ENCODE data around the gene CCNDBP1.
"Not testable (repeated sequence)": the region's sequence is repeated elsewhere in the genome, so short reads cannot be mapped to it uniquely, and the experiment has no call there.

CCNDBP1 gene

GRCh38 chr15:43196760-43197548 is 11.8 kb downstream of the CCNDBP1 start:
- Histone ChIP-seq H3K4me1 (ENCODE audit: insufficient read depth, low read length) (no peaks in the 10 kb centered on the region), H3K27me3 (ENCODE audit: insufficient read depth, low read length) (no peaks in the 10 kb centered on the region), H3K9me3 (ENCODE audit: insufficient read depth, low read depth, low read length) (no peaks in the 10 kb centered on the region), H3K4me3 (ENCODE audit: low read length) (no peak overlapping the region), H3K36me3 (ENCODE audit: insufficient read depth, low read depth, low read length) (peaks cover 44% of the 10 kb centered on the region), H3K27ac (ENCODE audit: low read length) (no peak overlapping the region), H3K9ac (ENCODE audit: low read depth, low read length) (no peak overlapping the region)

DNA sequence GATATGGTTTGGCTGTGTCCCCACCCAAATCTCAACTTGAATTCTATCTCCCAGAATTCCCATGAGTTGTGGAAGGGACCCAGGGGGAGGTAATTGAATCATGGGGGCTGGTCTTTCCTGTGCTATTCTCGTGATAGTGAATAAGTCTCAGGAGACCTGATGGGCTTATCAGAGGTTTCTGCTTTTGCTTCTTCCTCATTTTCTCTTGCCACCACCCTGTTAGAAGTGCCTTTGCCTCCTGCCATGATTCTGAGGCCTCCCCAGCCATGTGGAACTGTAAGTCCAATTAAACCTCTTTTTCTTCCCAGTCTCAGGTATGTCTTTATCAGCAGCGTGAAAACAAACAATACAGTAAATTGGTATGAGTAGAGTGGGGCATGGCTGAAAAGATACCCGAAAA is 12.6 kb downstream of the CCNDBP1 start:
- not testable (repeated sequence) for H3K9ac ChIP-seq (ENCODE audit: low read depth, low read length); H3K4me3 ChIP-seq (ENCODE audit: low read length); H3K27ac ChIP-seq (ENCODE audit: low read length); H3K4me1 ChIP-seq (ENCODE audit: insufficient read depth, low read length); H3K27me3 ChIP-seq (ENCODE audit: insufficient read depth, low read length); H3K9me3 ChIP-seq (ENCODE audit: insufficient read depth, low read depth, low read length)
- peaks cover 35% of the 10 kb centered on the region for H3K36me3 ChIP-seq (ENCODE audit: insufficient read depth, low read depth, low read length)

DNA sequence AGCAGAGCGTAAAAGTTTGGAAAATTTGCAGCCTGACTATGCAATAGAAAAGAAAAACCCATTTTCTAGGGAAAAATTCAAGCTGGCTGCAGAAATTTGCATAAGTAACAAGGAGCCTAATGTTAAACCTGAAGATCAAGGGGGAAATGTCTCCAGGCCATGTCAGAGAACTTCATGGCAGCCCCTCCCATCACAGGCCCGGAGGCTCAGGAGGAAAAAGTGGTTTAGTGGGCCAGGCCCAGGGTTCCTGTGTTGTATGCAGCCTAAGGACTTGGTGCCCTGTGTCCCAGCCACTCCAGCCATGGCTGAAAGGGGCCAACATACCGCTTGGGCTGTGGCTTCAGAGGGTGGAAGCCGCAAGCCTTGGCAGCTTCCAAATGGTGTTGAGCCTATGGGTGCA is 13.4 kb downstream of the CCNDBP1 start:
- not testable (repeated sequence) for H3K27me3 ChIP-seq (ENCODE audit: insufficient read depth, low read length); H3K9ac ChIP-seq (ENCODE audit: low read depth, low read length); H3K27ac ChIP-seq (ENCODE audit: low read length); H3K9me3 ChIP-seq (ENCODE audit: insufficient read depth, low read depth, low read length); H3K4me3 ChIP-seq (ENCODE audit: low read length); H3K4me1 ChIP-seq (ENCODE audit: insufficient read depth, low read length)
- peaks cover 29% of the 10 kb centered on the region for H3K36me3 ChIP-seq (ENCODE audit: insufficient read depth, low read depth, low read length)

GRCh38 chr15:43198992-43199391 is 13.8 kb downstream of the CCNDBP1 start:
- Histone ChIP-seq H3K9me3 (ENCODE audit: insufficient read depth, low read depth, low read length) (no peaks in the 10 kb centered on the region), H3K4me1 (ENCODE audit: insufficient read depth, low read length) (no peaks in the 10 kb centered on the region), H3K4me3 (ENCODE audit: low read length) (no peak overlapping the region), H3K9ac (ENCODE audit: low read depth, low read length) (no peak overlapping the region), H3K27me3 (ENCODE audit: insufficient read depth, low read length) (no peaks in the 10 kb centered on the region), H3K36me3 (ENCODE audit: insufficient read depth, low read depth, low read length) (peaks cover 27% of the 10 kb centered on the region), H3K27ac (ENCODE audit: low read length) (no peak overlapping the region)

DNA sequence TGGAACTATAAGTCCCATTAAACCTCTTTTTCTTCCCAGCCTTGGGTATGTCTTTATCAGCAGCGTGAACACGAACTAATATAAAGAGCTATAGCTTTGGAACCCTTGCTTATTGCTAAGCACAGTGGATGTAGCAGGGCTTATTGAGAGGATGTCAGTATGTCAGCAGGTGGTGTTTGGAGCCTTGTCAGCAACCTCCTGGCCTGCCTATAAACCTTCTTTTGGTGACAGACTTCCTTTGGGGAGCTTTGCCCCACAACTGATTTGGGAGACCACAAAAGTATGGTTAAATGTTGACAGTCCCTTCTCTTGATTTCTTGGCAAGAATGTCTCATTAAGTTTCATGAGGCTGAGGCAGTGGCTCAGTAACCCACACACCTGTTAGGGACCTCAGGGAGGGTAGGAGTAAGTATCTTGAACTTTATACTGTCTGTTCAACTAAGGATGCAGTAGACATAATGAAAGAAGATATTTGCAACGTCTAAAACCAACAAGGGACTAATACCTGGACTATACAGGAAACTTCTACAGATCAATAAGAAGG is 14.8 kb downstream of the CCNDBP1 start:
- no peaks in the 10 kb centered on the region for H3K4me1 ChIP-seq (ENCODE audit: insufficient read depth, low read length)
- H3K27ac ChIP-seq (ENCODE audit: low read length): no peak overlapping the region
- H3K27me3 ChIP-seq (ENCODE audit: insufficient read depth, low read length): no peaks in the 10 kb centered on the region
- H3K4me3 ChIP-seq (ENCODE audit: low read length): no peak overlapping the region
- H3K36me3 ChIP-seq (ENCODE audit: insufficient read depth, low read depth, low read length): peaks cover 17% of the 10 kb centered on the region
- no peaks in the 10 kb centered on the region for H3K9me3 ChIP-seq (ENCODE audit: insufficient read depth, low read depth, low read length)
- no peak overlapping the region for H3K9ac ChIP-seq (ENCODE audit: low read depth, low read length)

GRCh38 chr15:43204016-43204901 is 19.1 kb downstream of the CCNDBP1 start:
- Histone ChIP-seq H3K36me3 (ENCODE audit: insufficient read depth, low read depth, low read length) (no peaks in the 10 kb centered on the region), H3K27me3 (ENCODE audit: insufficient read depth, low read length) (no peaks in the 10 kb centered on the region; the same call in 1 of the 2 replicates), H3K27ac (ENCODE audit: low read length) (no peak overlapping the region), H3K4me3 (ENCODE audit: low read length) (no peak overlapping the region), H3K9ac (ENCODE audit: low read depth, low read length) (no peak overlapping the region), H3K4me1 (ENCODE audit: insufficient read depth, low read length) (no peaks in the 10 kb centered on the region), H3K9me3 (ENCODE audit: insufficient read depth, low read depth, low read length) (no peaks in the 10 kb centered on the region)

- no peaks in the 10 kb centered on the region for H3K4me1 ChIP-seq (ENCODE audit: insufficient read depth, low read length)
- no peaks in the 10 kb centered on the region; the same call in 1 of the 2 replicates for H3K27me3 ChIP-seq (ENCODE audit: insufficient read depth, low read length)
- H3K9me3 ChIP-seq (ENCODE audit: insufficient read depth, low read depth, low read length): no peaks in the 10 kb centered on the region; the same call in 1 of the 2 replicates
- no peak overlapping the region for H3K27ac ChIP-seq (ENCODE audit: low read length)
- H3K4me3 ChIP-seq (ENCODE audit: low read length): no peak overlapping the region
- no peaks in the 10 kb centered on the region for H3K36me3 ChIP-seq (ENCODE audit: insufficient read depth, low read depth, low read length)
- H3K9ac ChIP-seq (ENCODE audit: low read depth, low read length): no peak overlapping the region
Observed at GRCh38 chr15:43206054-43206453, 20.9 kb downstream of the CCNDBP1 start.

DNA sequence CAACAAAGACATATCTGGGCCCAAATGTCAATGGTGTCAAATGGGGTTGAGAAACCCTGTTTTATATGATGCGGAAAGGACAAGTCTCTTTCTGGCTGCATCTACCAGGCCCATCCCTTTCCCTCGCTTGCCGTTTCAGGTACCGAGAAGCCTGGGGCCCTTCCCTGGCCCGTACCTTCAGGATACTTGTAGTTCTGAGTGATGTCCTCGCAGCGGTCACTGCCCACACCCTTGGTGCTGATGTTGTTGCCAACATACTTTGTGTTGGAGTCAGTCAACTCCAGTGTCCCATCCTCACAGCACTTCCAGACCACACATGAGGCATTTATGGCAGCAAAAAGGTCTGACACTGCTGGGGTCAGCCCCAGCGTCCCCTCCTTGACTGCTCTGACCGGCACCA is 21.8 kb downstream of the CCNDBP1 start:
- H3K36me3 ChIP-seq (ENCODE audit: insufficient read depth, low read depth, low read length): no peaks in the 10 kb centered on the region
- H3K27ac ChIP-seq (ENCODE audit: low read length): no peak overlapping the region
- H3K9ac ChIP-seq (ENCODE audit: low read depth, low read length): no peak overlapping the region
- no peaks in the 10 kb centered on the region; the same call in 1 of the 2 replicates for H3K27me3 ChIP-seq (ENCODE audit: insufficient read depth, low read length)
- no peak overlapping the region for H3K4me3 ChIP-seq (ENCODE audit: low read length)
- H3K4me1 ChIP-seq (ENCODE audit: insufficient read depth, low read length): no peaks in the 10 kb centered on the region
- H3K9me3 ChIP-seq (ENCODE audit: insufficient read depth, low read depth, low read length): no peaks in the 10 kb centered on the region; the same call in 1 of the 2 replicates

- Histone ChIP-seq H3K27ac (ENCODE audit: low read length) (no peak overlapping the region), H3K27me3 (ENCODE audit: insufficient read depth, low read length) (no peaks in the 10 kb centered on the region; the same call in 1 of the 2 replicates), H3K9ac (ENCODE audit: low read depth, low read length) (no peak overlapping the region), H3K36me3 (ENCODE audit: insufficient read depth, low read depth, low read length) (no peaks in the 10 kb centered on the region), H3K4me1 (ENCODE audit: insufficient read depth, low read length) (no peaks in the 10 kb centered on the region), H3K9me3 (ENCODE audit: insufficient read depth, low read depth, low read length) (no peaks in the 10 kb centered on the region; the same call in 1 of the 2 replicates), H3K4me3 (ENCODE audit: low read length) (no peak overlapping the region)
Observed at GRCh38 chr15:43208052-43209002, 23.1 kb downstream of the CCNDBP1 start.

- no peak overlapping the region for H3K9ac ChIP-seq (ENCODE audit: low read depth, low read length)
- H3K4me1 ChIP-seq (ENCODE audit: insufficient read depth, low read length): no peaks in the 10 kb centered on the region
- no peak overlapping the region for H3K4me3 ChIP-seq (ENCODE audit: low read length)
- no peaks in the 10 kb centered on the region; the same call in 1 of the 2 replicates for H3K9me3 ChIP-seq (ENCODE audit: insufficient read depth, low read depth, low read length)
- no peaks in the 10 kb centered on the region for H3K36me3 ChIP-seq (ENCODE audit: insufficient read depth, low read depth, low read length)
- H3K27ac ChIP-seq (ENCODE audit: low read length): no peak overlapping the region
- no peaks in the 10 kb centered on the region; the same call in 1 of the 2 replicates for H3K27me3 ChIP-seq (ENCODE audit: insufficient read depth, low read length)
Observed at GRCh38 chr15:43209059-43209824, 24.0 kb downstream of the CCNDBP1 start.

Measured in iPS-20b (cell line).